ENCODE data around the gene TRPM3.

DNA sequence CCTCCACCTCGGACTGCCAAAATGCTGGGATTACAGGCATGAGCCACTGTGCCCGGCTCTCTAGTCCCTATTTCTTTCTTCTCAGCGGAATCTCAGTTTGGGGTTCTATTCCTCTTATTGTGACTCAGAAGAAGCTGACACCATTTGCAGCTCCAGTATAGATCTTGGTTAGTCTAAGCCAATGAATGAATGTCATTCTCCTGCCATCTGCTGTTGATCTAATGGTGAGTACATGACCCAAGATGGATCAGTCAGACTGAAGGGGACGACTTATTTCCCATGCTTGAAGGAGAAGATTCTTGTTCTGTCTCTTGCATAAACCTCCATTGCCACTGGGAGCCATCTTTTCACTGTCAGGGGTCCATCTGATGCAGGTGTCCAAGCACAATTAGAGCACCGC is 630.9 kb downstream of the TRPM3 start:
- TF ChIP-seq ZNF274 (IDR thresholded peaks at IDR 0.05; ENCODE audit: low read depth, low read length): no peak
- no peak for TF ChIP-seq YY1 (IDR thresholded peaks at IDR 0.05; ENCODE audit: insufficient read depth, insufficient read length)
- no peak for TF ChIP-seq SUZ12 (IDR thresholded peaks at IDR 0.05; ENCODE audit: extremely low read depth, insufficient read depth, insufficient read length)

All from NT2/D1 (cell line).